GM19372 (cell line): Measurements from ENCODE around the gene CEP192.
"Not testable (repeated sequence)": the region's sequence is repeated elsewhere in the genome, so short reads cannot be mapped to it uniquely, and the experiment has no call there.

Experiments
- ATAC-seq: cut with Tn5 transposase; IDR thresholded peaks from one replicate; pipeline ENCODE4 v1.9.1; 2021; ENCODE audit warnings: mild to moderate bottlenecking, low read depth, moderate library complexity; ENCODE audit not compliant: unreplicated experiment

Gene CEP192

GRCh38 chr18:13028869-13029268 is 37.7 kb downstream of the CEP192 start:
- no peak for ATAC-seq

GRCh38 chr18:13032173-13032572 is 41.0 kb downstream of the CEP192 start:
- ATAC-seq = no peak

GRCh38 chr18:13035249-13035914 is 44.2 kb downstream of the CEP192 start:
- no peak for ATAC-seq

GRCh38 chr18:13036622-13037320 is 45.6 kb downstream of the CEP192 start:
- ATAC-seq = no peak

- ATAC-seq = no peak
Observed at GRCh38 chr18:13039806-13040205, 48.6 kb downstream of the CEP192 start.

- no peak for ATAC-seq
Observed at GRCh38 chr18:13043066-13043465, 51.9 kb downstream of the CEP192 start.

- ATAC-seq = no peak
Observed at GRCh38 chr18:13048061-13048595, 57.0 kb downstream of the CEP192 start.

- ATAC-seq = no peak
Observed at GRCh38 chr18:13051159-13051558, 60.0 kb downstream of the CEP192 start.

- ATAC-seq = no peak
Observed at GRCh38 chr18:13051950-13052349, 60.8 kb downstream of the CEP192 start.

GRCh38 chr18:13054336-13054735 is 63.2 kb downstream of the CEP192 start:
- ATAC-seq = no peak

GRCh38 chr18:13061630-13062189 is 70.5 kb downstream of the CEP192 start:
- no peak for ATAC-seq

- no peak for ATAC-seq
Observed at GRCh38 chr18:13067124-13067523, 76.0 kb downstream of the CEP192 start.

- no peak for ATAC-seq
Observed at GRCh38 chr18:13067966-13068365, 76.8 kb downstream of the CEP192 start.

- no peak for ATAC-seq
Observed at GRCh38 chr18:13070460-13070859, 79.3 kb downstream of the CEP192 start.

- ATAC-seq = no peak
Observed at GRCh38 chr18:13076886-13077285, 85.7 kb downstream of the CEP192 start.

- ATAC-seq = no peak
Observed at GRCh38 chr18:13077473-13077872, 86.3 kb downstream of the CEP192 start.

GRCh38 chr18:13078065-13078464 is 86.9 kb downstream of the CEP192 start:
- not testable (repeated sequence) for ATAC-seq

GRCh38 chr18:13086906-13087305 is 95.7 kb downstream of the CEP192 start:
- ATAC-seq = no peak

- no peak for ATAC-seq
Observed at GRCh38 chr18:13095466-13095865, 104.3 kb downstream of the CEP192 start.

GRCh38 chr18:13096232-13096631 is 105.1 kb downstream of the CEP192 start:
- no peak for ATAC-seq

GRCh38 chr18:13096719-13097118 is 105.6 kb downstream of the CEP192 start:
- no peak for ATAC-seq

- ATAC-seq = not testable (repeated sequence)
Observed at GRCh38 chr18:13098104-13098503, 106.9 kb downstream of the CEP192 start.
